Activated CD8-positive, alpha-beta memory T cell treated with anti-CD3 and anti-CD28 coated beads, Interleukin-2, amount 50 U/mL, for 24 hours (primary cell): ENCODE data around the gene AKAP6.
"Not testable (repeated sequence)": the region's sequence is repeated elsewhere in the genome, so short reads cannot be mapped to it uniquely, and the experiment has no call there.

Experiments
- DNase-seq: peaks from one replicate; pipeline ENCODE4 v3.0.0-alpha.2; 2020; ENCODE audit errors: extremely low read depth

AKAP6 gene

GRCh38 chr14:32368107-32368506 lies 39.0 kb downstream of the AKAP6 start:
- DNase-seq = no peak

GRCh38 chr14:32370714-32371113 lies 41.6 kb downstream of the AKAP6 start:
- DNase-seq = no peak

- DNase-seq = no peak
Measured at GRCh38 chr14:32372154-32372553, 43.1 kb downstream of the AKAP6 start.

GRCh38 chr14:32373174-32373573 lies 44.1 kb downstream of the AKAP6 start:
- not testable (repeated sequence) for DNase-seq

DNA sequence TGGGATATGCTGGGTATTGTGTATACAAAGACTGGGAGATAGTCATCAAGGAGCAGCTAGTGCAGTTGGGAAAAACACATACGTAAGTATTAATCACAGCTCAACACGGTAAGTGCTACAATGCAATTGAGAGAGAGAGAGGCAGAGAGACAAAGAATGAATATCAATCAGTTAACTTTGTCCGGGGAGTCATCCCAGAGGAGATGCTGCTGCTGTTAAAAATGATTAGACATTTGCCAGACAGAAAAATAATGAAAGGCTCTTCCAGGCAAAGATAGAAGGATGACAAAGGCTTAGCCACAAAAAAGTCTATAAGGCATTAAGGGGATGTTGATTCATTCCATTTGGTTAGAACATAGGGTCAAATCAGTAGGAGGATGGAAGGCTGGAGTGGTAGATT lies 45.1 kb downstream of the AKAP6 start:
- DNase-seq = no peak

DNA sequence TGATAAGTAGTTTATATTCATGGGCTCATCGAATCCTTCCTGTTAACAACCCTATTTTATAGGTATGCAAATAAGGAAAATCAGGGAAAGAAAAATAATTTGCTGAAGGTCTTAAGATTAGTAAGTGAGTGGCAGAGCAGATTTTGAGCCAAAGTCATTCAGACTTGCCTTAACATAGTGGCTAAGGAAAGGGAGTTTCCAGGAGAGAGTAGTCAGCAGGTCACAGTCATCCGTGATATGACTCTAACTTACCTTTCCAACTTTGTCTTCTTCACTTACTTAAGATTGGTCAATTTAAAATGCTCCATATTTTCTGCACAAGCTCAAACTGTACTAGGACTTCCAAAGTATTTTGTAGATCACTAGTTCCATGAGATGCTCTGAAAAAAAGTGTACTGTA lies 46.6 kb downstream of the AKAP6 start:
- DNase-seq = no peak

GRCh38 chr14:32377046-32377646 lies 48.0 kb downstream of the AKAP6 start:
- no peak for DNase-seq

DNA sequence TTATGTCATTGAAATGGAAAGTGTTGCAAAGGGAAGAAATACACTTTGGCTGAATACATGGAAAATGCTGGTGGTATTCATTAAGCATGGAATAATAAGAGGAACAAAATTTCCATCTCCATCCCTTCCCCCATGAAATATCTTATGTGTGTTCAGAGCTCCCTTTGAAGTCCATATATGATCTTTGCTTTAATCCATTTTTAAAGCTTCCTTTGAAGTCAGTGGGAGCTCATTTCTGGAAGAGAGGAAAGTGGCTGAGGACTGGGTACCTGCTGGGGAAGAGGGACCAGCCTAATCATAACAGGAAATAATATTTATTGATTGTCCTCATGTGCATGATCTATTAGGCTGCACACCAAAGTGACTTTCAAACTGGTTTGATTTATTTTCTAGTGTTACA lies 49.2 kb downstream of the AKAP6 start:
- DNase-seq = no peak

DNA sequence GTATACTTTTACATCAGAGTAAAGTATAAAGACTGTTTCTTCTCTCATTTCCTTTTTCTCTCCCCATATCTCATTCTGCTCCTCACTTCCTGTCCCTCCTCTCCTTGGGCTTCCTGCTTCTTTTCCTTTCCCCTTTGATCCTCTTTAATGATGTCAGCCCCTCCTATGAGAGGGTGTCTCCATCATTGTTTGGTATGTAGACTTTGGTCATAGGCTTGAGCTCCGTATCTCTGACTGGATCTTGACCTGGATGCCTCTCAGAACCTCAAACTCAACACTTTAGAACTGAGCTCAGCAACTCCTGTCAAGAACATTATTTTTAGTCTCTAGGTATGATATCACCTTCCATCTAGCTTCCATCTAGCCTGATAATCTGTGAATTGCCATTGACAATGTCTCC lies 50.3 kb downstream of the AKAP6 start:
- no peak for DNase-seq

GRCh38 chr14:32381869-32382268 lies 52.8 kb downstream of the AKAP6 start:
- no peak for DNase-seq

- no peak for DNase-seq
Measured at GRCh38 chr14:32382704-32383103, 53.6 kb downstream of the AKAP6 start.

GRCh38 chr14:32383364-32384009 lies 54.4 kb downstream of the AKAP6 start:
- DNase-seq = no peak

- DNase-seq = no peak
Measured at GRCh38 chr14:32384464-32384863, 55.4 kb downstream of the AKAP6 start.

- DNase-seq = not testable (repeated sequence)
Measured at GRCh38 chr14:32387295-32387694, 58.2 kb downstream of the AKAP6 start.

- no peak for DNase-seq
Measured at GRCh38 chr14:32393119-32393518, 64.0 kb downstream of the AKAP6 start.

DNA sequence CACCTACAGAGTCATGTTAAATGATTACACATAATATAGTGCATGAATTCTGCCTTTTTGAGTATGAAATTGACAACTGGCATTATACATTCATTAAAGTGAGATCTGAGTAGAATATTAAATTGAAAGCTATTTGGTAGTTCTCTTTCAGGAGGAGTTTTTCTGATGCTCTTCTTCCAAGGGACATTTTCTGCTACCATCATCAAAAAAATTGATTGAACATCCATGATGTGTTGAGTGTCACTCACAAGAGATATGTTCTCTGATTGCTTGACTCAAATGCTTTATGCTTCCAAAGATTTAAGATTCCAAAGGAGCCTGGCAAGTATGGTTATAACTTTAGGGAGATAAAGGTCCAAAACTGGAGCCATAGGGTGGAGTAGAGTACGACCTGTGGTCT lies 64.9 kb downstream of the AKAP6 start:
- no peak for DNase-seq

- DNase-seq = no peak
Measured at GRCh38 chr14:32396885-32397284, 67.8 kb downstream of the AKAP6 start.

DNA sequence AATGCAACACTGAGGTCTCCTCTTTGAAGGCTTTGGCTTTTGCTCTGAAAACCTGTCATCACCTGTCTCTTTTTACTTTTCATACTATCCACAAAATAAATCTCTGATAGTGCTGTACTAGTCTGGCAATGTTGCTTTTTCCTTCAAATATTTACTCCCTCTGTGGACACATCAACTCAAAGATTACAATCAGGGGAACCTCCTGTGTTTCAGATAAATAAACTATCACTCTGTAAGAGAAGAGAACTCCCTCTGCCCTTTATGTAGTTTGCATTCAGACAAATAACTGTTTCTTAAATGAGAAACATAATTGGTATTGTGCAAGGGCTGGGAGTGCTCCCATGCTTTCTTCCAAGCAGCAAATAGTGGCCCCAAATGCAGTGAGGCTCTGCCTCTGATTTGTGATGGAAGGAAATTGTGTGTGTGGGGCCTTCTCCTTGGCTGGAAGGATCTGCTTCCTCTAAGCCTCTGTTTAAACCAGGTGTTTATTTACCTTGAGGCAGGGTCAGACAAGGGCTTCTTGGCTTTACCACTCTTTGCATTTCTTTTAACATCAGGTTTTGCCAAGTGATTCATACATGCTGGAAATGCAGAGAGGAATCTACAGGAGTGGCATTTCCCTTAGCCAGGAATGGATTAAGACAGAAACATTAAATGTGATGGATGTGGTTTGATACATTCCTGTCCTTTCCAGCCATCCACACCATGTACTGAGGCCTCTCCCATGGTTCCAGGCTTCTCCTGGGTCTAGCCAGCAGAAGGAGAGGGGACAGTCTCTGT lies 69.0 kb downstream of the AKAP6 start:
- DNase-seq = no peak

DNA sequence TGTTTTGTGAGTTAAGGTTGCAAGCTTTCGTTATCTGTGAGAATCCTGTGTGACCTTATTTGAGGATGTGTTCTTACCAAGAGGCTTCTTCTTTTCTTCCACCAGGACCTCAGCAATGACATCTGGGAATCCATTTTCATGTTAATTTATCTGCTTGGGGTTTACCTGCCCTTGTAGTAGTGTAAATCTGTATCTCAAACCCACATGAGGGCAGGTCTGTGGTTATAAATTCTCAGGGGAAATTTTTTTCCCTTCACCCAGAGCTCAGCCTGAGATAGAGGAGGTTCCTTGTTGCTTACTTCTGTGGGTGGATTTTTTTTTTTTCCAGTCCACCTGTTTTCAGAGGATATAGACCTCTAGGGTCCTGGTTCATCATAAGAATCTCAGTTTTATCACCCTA lies 70.8 kb downstream of the AKAP6 start:
- no peak for DNase-seq

DNA sequence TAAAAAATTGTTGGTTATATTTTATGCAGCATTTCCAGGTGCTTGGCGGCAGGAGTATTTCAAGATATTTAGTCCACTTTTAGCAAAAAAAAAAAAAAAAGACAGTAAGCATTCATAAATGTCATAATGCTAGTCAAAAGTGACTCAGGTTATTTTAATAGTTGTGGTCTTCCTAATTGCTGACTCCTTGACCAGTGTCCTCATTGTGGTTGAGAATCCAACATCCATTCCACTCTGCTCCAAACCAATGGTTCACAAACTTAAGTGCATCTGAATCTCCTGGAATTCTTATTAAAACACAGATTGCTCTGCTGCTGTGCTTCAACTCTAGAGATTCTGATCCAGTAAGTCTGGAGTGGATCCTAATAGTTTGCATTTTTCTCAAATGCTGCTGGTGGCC lies 71.4 kb downstream of the AKAP6 start:
- DNase-seq = no peak

DNA sequence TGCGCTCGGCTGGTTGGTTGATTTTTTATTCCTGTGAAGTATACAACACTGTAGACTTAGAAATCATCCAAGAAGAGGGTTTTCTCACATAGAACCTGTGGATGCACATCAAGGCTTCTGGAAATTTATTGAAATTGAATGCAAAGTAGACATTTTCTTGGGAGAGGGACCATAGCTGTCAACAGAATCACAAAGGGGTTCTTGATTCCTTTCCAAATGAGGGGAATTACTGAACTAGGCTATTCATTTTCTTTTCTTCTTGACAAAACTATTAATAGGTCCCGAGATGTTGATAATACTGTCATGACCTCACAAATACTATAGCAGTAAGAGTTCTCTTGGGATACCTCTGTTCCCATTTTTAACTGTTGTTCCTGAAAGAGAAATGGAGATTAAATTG lies 73.9 kb downstream of the AKAP6 start:
- DNase-seq = no peak

- DNase-seq = no peak
Measured at GRCh38 chr14:32403688-32404087, 74.6 kb downstream of the AKAP6 start.
